ENCODE measurements around the gene EYS. TPM values are rescaled to one million over a fixed set of nuclear protein-coding genes. Genes with fewer than 3 reads are reported as not detected.

Gene EYS
- total RNA-seq, 1 donor from 2014 or later = 0.06 TPM

DNA sequence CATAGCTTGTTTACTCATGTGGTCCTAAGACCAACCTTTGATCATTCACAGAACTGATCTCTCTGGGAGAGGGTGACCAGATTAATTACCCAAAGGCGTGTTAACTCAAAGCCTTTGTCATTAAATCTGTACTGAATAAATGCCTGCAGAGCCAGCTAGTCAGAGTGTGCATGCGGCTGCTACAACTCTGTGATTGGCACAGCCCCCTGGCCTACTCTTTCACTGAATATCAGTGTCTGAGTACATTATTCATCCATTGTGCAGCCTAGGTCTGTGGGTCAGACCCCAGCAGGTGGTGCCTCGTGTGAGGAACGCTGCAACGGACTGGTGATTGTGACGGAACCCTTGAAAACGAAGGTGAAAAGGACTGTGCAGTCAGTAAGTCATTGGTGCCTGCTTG lies 1407.8 kb downstream of the EYS start:
- no peak for TF ChIP-seq CTCF (conservative IDR thresholded peaks at IDR 0.05; ENCODE audit: low read depth, low read length)

DNA sequence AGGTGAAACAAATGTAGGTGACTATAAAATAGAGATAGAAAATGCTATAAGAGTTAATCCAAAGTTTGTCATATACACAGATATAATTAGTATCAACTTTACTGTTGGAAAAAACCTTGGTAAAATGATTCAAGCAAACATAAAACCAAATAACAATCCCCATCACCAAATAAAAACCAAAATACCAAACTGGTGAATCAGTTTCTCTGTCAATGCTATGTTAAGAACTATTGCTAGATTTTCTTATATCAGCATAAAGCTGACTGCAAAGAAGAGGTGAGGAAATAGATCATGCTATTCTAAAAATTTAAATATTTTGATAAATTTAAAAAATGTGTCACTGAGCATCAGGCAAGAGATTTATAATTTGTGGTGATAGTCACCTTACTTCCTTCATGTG lies 1413.0 kb downstream of the EYS start:
- no peak overlapping the region for H3K4me3 ChIP-seq (ENCODE audit: low read depth, low read length)
- no peak for DNase-seq (ENCODE audit: low read depth)
- TF ChIP-seq CTCF (conservative IDR thresholded peaks at IDR 0.05; ENCODE audit: low read depth, low read length) = no peak

More for the DNA sequence above, 1407.8 kb downstream of the EYS start:
- no peak overlapping the region for H3K4me3 ChIP-seq (ENCODE audit: low read depth, low read length)
- DNase-seq (ENCODE audit: low read depth) = no peak

DNA sequence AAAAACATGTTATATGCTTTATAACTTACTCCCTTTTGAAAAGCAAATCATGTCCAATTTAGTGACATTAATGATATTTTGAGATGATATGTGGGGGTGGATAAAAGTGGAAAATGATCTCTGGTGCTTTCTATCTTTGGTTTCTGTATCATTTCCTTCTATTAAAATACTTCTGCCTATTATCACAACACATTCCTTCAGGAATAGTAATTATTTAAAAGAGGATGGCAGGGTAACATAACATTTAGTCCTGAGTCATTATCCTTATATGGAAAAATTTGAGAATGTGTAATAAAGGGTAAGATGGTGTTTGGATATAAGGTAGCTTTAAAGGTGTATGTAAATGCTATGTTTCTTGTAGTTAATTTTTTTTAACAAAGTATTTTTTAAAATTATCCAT lies 1413.7 kb downstream of the EYS start:
- H3K4me3 ChIP-seq (ENCODE audit: low read depth, low read length) = no peak overlapping the region
- DNase-seq (ENCODE audit: low read depth) = no peak
- TF ChIP-seq CTCF (conservative IDR thresholded peaks at IDR 0.05; ENCODE audit: low read depth, low read length) = no peak

- no peak overlapping the region for H3K4me3 ChIP-seq (ENCODE audit: low read depth, low read length)
- TF ChIP-seq CTCF (conservative IDR thresholded peaks at IDR 0.05; ENCODE audit: low read depth, low read length) = no peak
- DNase-seq (ENCODE audit: low read depth) = no peak
Measured at GRCh38 chr6:64290867-64291266, 1416.2 kb downstream of the EYS start.

GRCh38 chr6:64289931-64290330 lies 1417.1 kb downstream of the EYS start:
- DNase-seq (ENCODE audit: low read depth) = no peak
- no peak for TF ChIP-seq CTCF (conservative IDR thresholded peaks at IDR 0.05; ENCODE audit: low read depth, low read length)

DNA sequence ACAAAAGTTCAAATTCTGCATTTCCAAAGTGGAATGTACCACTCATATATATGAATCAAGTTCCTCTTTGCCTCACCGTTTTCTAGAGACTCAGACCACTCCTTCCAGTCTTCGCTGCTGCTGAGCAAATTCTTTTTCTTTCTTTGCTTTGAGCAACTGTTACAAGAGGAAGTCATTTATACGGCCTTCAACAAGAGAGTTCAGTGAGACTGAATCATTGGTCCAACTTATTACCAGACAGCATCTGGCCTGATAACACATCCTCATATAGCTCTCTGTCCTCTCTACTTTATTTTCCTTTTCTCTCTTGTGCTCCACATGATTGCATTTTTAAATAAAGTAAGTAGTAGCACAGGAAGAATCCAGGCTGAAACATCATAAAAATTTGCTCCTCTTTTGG lies 1418.7 kb downstream of the EYS start:
- TF ChIP-seq CTCF (conservative IDR thresholded peaks at IDR 0.05; ENCODE audit: low read depth, low read length) = no peak
- H3K4me3 ChIP-seq (ENCODE audit: low read depth, low read length) = no peak overlapping the region
- DNase-seq (ENCODE audit: low read depth) = no peak

More at GRCh38 chr6:64289931-64290330, 1417.1 kb downstream of the EYS start:
- H3K4me3 ChIP-seq (ENCODE audit: low read depth, low read length) = no peak overlapping the region

- no peak overlapping the region for H3K4me3 ChIP-seq (ENCODE audit: low read depth, low read length)
- no peak for TF ChIP-seq CTCF (conservative IDR thresholded peaks at IDR 0.05; ENCODE audit: low read depth, low read length)
- no peak for DNase-seq (ENCODE audit: low read depth)
Measured at GRCh38 chr6:64281167-64281566, 1425.9 kb downstream of the EYS start.

Data from epithelial cell of proximal tubule (primary cell).